ENCODE measurements around the gene ARVCF.

GRCh38 chr22:20024225-20024624 is 7.6 kb upstream of the ARVCF start:
- TF ChIP-seq, protein P1, sequence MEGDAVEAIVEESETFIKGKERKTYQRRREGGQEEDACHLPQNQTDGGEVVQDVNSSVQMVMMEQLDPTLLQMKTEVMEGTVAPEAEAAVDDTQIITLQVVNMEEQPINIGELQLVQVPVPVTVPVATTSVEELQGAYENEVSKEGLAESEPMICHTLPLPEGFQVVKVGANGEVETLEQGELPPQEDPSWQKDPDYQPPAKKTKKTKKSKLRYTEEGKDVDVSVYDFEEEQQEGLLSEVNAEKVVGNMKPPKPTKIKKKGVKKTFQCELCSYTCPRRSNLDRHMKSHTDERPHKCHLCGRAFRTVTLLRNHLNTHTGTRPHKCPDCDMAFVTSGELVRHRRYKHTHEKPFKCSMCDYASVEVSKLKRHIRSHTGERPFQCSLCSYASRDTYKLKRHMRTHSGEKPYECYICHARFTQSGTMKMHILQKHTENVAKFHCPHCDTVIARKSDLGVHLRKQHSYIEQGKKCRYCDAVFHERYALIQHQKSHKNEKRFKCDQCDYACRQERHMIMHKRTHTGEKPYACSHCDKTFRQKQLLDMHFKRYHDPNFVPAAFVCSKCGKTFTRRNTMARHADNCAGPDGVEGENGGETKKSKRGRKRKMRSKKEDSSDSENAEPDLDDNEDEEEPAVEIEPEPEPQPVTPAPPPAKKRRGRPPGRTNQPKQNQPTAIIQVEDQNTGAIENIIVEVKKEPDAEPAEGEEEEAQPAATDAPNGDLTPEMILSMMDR (conservative IDR thresholded peaks at IDR 0.05; ENCODE audit: low read depth, low read length) = no peak
- TF ChIP-seq EZH2 (IDR thresholded peaks at IDR 0.05; ENCODE audit: borderline replicate concordance, low read depth, low read length, poor library complexity, severe bottlenecking) = no peak
